Astrocyte of the spinal cord (primary cell): ENCODE results near the gene PPP4R3A.
"Not testable (repeated sequence)": the region's sequence is repeated elsewhere in the genome, so short reads cannot be mapped to it uniquely, and the experiment has no call there.

Experiments used
- DNase-seq: peaks from one replicate; pipeline ENCODE4 v3.0.0; 2011; ENCODE audit warnings: low read depth, low spot score
- H3K4me3 ChIP-seq: 2 replicates; pipeline ENCODE4 v1.5.1; 2011; ENCODE audit warnings: low read depth, mild to moderate bottlenecking, low read length, moderate library complexity
- CTCF ChIP-seq: IDR thresholded peaks from 2 replicates; pipeline ENCODE4 v1.5.1; 2012; ENCODE audit warnings: low read depth, mild to moderate bottlenecking, low read length, inconsistent platforms
- in situ Hi-C: cut with HindIII; loops from 2 replicates; pipeline ENCODE4 v1.10.0; 2017; ENCODE audit warnings: low sequenced_read_pairs

The PPP4R3A gene

GRCh38 chr14:91409928-91410718 is 100.0 kb downstream of the PPP4R3A start:
- in situ Hi-C loops = no loop called here
- no peak for TF ChIP-seq CTCF
- H3K4me3 ChIP-seq = no peak overlapping the region
- DNase-seq = no peak

GRCh38 chr14:91409240-91409639 is 100.9 kb downstream of the PPP4R3A start:
- H3K4me3 ChIP-seq, in situ Hi-C loops: not testable (repeated sequence)

More at GRCh38 chr14:91409240-91409639, 100.9 kb downstream of the PPP4R3A start:
- not testable (repeated sequence) for DNase-seq
